WI38 (cell line): Measurements from ENCODE around the gene TENT4B.

Experiments
- H3K4me3 ChIP-seq: 2 replicates; pipeline ENCODE4 v1.5.1; 2011; ENCODE audit warnings: low read depth, mild to moderate bottlenecking, control low read depth, low read length
- TF ChIP-seq, protein P1 (sequence below): IDR thresholded peaks from 2 replicates; pipeline ENCODE4 v1.5.1; 2012; ENCODE audit warnings: low read depth, mild to moderate bottlenecking, control low read depth, low read length

Gene TENT4B

DNA sequence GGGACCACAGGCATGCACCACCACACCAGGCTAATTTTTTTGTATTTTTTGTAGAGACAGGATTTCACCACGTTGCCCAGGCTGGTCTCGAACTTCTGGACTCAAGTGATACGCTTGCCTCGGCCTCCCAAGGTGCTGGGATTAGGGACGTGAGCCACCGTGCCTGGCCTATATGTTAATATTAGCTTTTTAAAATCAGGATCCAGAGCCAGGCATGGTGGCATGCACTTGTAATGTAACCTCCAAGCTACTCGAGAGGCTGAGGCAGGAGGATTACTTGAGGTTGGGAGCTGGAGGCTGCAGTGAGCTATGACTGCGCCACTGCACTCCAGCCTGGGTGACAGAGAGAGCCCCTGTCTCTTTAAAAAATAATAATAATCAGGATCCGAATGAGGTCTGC lies 104.8 kb downstream of the TENT4B start:
- TF ChIP-seq, protein P1, sequence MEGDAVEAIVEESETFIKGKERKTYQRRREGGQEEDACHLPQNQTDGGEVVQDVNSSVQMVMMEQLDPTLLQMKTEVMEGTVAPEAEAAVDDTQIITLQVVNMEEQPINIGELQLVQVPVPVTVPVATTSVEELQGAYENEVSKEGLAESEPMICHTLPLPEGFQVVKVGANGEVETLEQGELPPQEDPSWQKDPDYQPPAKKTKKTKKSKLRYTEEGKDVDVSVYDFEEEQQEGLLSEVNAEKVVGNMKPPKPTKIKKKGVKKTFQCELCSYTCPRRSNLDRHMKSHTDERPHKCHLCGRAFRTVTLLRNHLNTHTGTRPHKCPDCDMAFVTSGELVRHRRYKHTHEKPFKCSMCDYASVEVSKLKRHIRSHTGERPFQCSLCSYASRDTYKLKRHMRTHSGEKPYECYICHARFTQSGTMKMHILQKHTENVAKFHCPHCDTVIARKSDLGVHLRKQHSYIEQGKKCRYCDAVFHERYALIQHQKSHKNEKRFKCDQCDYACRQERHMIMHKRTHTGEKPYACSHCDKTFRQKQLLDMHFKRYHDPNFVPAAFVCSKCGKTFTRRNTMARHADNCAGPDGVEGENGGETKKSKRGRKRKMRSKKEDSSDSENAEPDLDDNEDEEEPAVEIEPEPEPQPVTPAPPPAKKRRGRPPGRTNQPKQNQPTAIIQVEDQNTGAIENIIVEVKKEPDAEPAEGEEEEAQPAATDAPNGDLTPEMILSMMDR = no peak
- no peak overlapping the region for H3K4me3 ChIP-seq

DNA sequence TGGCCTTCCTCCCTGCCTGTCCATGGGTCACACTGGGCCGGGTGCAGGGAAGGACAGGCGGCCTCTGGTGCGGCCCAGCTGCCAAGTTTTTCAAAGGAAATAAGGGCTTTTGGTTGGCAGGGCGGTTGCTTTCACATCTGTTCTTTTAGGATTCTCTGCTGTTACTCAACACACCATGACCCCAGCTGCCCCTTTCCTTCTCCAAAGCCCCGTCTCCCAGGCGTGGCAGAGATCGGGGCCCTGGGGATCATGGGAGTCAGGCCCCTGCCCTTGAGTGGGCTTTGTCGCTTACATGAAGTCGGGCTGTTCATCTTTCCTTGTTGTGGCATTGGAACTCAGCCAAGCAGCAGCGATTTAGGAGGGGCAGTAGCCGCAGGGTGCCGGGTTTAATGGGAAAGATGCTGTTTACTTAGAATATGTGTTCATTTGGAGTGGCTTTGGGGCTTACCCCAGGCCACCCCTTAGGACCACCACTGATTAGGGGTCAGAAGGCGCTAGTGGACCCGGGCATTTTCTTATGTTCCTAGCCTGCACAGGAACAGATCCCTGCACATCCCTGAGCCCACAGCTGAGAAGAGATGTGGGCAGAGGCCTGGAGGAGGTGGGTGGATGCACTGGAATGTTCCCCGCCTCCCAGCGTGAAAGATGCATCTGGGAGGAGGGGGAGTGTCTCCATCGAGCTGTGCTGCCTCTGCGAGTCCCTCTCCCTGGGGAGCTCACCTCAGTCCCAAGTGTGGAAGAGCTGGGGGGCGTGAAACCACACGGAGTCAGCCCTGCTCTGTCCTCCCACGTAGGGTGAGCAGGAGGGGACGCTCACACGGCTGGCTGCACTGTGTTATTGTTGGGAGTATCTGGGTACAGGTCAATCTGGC lies 106.5 kb downstream of the TENT4B start:
- TF ChIP-seq, protein P1 = no peak
- no peak overlapping the region for H3K4me3 ChIP-seq

DNA sequence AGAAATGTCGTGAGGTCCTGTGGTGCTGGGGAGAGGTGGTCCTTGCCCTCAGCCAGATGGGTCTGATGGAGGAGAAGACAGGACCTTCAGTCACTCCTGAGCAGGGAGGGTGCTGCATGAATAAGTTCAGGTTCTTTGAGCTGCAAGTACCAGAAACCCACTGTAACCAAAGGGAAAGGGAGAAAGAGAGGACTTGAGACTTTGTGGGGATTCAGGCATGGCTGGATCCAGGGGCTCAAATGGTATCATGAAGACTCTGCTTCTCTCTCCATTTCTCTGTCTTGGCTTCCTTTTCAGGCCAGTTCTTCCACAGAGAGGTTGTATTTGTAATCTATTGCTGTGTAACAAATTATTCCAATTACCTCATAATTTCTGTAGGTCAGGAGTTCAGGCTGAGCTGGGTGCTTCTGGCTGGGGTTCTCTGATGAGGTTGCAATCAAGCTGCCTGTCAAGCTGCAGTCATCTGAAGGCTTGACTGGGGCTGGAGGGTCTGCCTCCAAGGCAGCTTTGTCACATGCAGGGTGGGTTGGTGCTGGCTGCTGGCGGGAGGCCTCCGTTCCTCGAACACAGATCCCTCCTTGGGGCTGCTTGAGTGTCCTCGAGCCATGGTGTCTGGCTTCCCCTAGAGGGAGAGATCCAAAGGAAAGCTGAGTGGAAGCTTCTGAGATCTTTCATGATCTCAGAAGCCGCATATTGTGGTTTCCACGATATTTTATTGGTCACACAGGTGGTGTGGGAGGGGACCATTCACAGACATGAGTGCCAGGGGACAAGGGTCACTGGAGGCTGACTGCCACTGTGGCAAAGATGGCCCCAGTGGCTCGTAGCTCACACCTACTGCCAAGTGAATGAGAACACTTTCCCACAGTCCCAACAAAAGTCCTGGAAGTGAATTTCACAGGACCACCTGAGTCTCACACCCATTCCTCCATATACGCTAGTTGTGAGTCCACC lies 107.4 kb downstream of the TENT4B start:
- TF ChIP-seq, protein P1 = no peak
- no peak overlapping the region for H3K4me3 ChIP-seq

DNA sequence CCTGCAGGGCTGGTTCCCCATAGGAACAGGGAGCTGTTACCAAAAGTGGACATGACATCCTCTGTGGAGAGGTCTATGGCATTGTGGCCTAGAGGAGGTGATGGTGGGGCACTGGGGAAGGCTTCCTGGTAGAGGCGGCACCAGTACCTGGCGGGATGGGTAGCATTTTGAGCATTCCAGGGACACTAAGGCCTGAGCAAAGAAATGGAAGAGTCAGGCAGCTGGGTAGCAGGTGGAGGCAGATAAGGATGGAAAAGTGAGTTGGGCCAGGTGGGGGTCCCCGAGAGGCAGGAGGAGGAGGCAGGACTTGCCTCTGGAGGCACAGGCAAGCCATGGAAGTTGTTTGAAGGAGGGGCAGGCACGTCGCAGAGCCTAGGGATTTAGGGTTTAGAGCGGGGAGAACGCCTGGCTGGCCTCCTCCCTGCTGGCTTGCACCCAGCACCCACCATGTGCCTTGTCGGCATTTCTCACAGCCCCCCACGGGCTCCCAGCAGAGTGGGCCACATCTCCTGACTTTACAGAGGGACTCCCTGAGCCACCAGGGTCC lies 108.1 kb downstream of the TENT4B start:
- no peak overlapping the region for H3K4me3 ChIP-seq
- TF ChIP-seq, protein P1 = no peak

DNA sequence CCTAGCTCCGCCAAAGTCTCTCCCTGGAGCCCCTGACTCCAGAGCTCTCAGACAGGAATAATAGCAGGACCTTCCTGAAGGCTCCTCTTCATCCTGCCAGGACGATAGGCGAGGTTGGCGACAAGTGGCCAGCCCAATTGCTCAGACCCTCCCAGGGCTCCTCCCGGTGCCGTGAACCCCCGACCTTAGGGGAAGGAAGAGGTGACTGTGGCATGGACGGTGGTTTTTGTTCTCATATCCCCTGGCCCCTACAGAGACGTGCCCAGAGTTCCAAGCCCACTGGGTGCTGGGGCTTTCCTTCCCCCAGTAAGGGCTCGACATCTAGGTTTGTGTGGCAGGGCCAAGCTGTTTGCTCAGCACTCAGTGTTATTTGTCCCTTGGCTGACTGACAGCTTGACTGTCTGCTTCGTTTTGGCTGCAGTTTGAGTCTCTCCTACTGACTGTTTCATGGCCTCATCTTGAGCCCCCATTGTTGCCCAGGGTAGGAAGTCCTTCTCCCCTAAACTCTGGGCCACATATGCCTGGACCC lies 108.7 kb downstream of the TENT4B start:
- no peak overlapping the region for H3K4me3 ChIP-seq
- TF ChIP-seq, protein P1 = no peak

DNA sequence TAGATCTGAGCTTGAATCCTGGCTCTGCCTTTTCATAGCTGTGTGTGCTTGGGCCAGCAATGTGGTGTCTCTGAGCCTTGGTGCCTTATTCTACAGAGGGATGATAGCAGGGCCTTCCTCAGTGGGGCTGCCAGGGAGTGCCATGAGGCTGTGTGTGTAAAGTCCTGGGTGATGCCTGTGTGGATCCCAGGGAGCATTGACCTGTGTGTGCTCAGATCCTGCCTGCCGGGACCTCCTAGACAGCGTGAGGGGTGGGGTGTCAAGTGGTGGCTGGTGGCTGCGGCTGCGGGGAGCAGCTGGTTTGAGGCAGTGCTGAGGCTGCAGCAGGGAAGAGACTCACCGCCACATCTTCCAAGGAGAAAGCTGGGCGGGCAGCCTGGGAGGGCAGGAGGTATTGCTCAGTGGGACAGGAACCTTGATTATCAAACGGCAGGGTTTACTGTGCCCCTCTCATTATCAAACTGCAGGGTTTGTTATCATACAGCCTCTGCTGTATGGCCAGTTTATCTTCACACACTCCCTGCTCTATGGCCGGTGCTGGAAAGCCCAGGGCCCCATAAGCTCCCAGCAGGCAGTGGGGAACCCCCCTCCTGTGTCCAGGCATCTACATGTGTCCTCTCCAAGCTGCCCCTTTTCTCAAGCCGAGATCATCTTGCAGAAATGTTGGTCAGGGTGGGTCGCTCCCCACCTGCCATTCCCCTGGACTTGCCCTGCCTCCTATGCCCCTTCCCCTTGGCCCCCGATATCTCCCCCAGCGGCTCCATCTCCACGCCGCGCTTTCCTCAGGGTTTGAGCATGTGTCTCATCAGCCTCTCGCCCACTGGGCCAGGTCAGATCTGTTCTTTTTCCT lies 110.2 kb downstream of the TENT4B start:
- H3K4me3 ChIP-seq = no peak overlapping the region
- TF ChIP-seq, protein P1 = no peak
